ENCODE results near the gene TRAPPC2L. TPM values are rescaled to one million over a fixed set of nuclear protein-coding genes. Genes with fewer than 3 reads are reported as not detected.

The TRAPPC2L gene
- total RNA-seq, 1 experiment from 2014 or later: 101 TPM

DNA sequence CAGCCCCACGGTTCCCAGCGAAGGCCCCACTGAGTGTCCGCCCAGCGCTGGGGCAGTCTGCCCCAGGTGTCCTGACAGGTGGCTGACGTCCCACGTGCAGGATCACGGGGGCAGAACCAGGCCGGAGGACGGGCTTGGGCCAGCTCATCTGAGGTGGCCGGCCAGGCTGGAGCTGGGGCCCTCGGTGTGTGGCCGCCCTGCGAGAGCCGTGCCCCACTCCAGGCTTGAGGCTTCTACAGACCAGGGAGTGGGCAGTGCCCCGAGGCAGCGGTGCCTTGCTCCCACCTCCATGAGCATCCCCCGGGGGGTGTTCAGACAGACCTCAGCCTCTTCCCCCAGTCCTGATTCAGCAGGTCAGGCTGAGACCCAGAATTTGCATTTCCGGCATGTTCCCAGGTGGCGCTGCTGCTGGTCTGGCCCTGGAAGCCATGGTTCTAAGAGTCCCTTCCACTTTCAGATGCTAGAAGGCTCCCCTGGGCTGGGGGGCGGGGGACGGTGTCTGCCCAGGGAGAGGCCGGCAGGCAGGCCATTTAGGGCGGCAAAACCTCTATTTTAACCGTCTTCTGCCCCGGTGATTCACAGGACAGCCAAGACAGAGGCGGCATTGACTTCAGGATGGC is 44.9 kb downstream of the TRAPPC2L start:
- TF ChIP-seq CTCF (conservative IDR thresholded peaks at IDR 0.05): no peak
- H3K4me2 ChIP-seq: no peak overlapping the region
- BruUV-seq (replicated peaks): no TSS peak

DNA sequence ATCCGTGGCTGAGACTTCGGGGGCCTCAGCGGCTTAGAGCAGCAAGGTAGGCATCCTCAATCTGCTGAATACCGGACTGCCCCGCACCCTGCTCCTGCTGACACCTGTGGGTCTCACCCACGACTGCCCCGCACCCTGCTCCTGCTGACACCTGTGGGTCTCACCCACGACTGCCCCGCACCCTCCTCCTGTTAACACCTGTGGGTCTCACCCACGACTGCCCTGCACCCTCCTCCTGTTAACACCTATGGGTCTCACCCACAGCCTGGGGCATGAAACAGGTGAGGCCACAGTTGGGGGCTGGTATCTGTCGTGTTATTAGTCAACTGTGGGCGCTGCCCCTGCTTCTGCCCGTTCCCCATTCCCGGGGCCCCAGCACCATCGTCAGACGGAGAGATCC is 45.8 kb downstream of the TRAPPC2L start:
- intact Hi-C loops (cut with micrococcal nuclease; ENCODE audit: unreplicated experiment): no loop called here
- Histone ChIP-seq H3K27ac (no peak overlapping the region), H3K9me2 (ENCODE audit: insufficient read depth) (no peaks in the 10 kb centered on the region), H3K27me3 (ENCODE audit: insufficient read depth, low read depth) (peaks cover 28% of the 10 kb centered on the region), H2AFZ (no peak overlapping the region), H3F3A (ENCODE audit: insufficient read depth, low read depth) (no peaks in the 10 kb centered on the region), H3K4me1 (replicated peaks; ENCODE audit: insufficient read depth) (0 out of 2 replicates have a peak, but pooled peaks cover 1% of the 10 kb centered on the region), H3K9me3 (ENCODE audit: insufficient read depth, low read depth) (no peaks in the 10 kb centered on the region), H4K20me1 (ENCODE audit: insufficient read depth) (no peaks in the 10 kb centered on the region), H3K4me3 (no peak overlapping the region), H3K36me3 (ENCODE audit: low read depth) (no peaks in the 10 kb centered on the region), H3K4me2 (no peak overlapping the region), H3K79me2 (ENCODE audit: low read depth) (no peaks in the 10 kb centered on the region)
- no TSS peak for BruUV-seq (replicated peaks)
- no peak for DNase-seq
- ChIA-PET CTCF (no interaction called here), POLR2A (ENCODE audit: unreplicated experiment) (no interaction called here)
- TF ChIP-seq EZH2 (IDR thresholded peaks at IDR 0.05; ENCODE audit: low read depth): no peak
- no peak for TF ChIP-seq CTCF (conservative IDR thresholded peaks at IDR 0.05)

More for the DNA sequence above, 44.9 kb downstream of the TRAPPC2L start:
- Histone ChIP-seq H3K36me3 (ENCODE audit: low read depth) (no peaks in the 10 kb centered on the region), H3K79me2 (ENCODE audit: low read depth) (no peaks in the 10 kb centered on the region), H3F3A (ENCODE audit: insufficient read depth, low read depth) (no peaks in the 10 kb centered on the region), H3K4me1 (replicated peaks; ENCODE audit: insufficient read depth) (no peaks in the 10 kb centered on the region), H3K9me2 (ENCODE audit: insufficient read depth) (no peaks in the 10 kb centered on the region), H3K27ac (no peak overlapping the region), H3K4me3 (no peak overlapping the region), H3K9me3 (ENCODE audit: insufficient read depth, low read depth) (no peaks in the 10 kb centered on the region), H3K27me3 (ENCODE audit: insufficient read depth, low read depth) (peaks cover 38% of the 10 kb centered on the region), H4K20me1 (ENCODE audit: insufficient read depth) (no peaks in the 10 kb centered on the region), H2AFZ (no peak overlapping the region)
- CTCF ChIA-PET: no interaction called here
- DNase-seq: no peak
- POLR2A ChIA-PET (ENCODE audit: unreplicated experiment): no interaction called here
- intact Hi-C loops (cut with micrococcal nuclease; ENCODE audit: unreplicated experiment): no loop called here

DNA sequence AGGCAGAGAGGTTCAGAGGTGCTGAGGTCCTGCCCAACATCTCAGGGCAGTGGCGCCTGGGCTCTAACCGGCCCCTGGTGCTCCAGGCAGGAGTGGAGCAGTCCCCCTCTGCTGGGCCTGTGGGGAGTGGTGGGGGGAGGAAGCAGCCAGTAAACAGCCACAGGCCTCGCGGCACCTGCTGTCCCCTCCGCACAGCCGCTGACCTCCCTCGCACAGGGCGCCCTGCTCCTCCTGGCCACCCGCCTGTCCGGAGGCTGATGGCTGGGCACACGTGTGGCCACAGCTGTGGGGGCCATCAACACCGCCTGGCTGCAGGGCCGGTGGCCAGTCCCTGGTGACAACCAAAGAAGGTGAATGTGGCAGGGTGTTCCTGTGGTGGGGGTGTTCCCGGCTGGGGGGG is 46.3 kb downstream of the TRAPPC2L start:
- intact Hi-C loops (cut with micrococcal nuclease; ENCODE audit: unreplicated experiment): no loop called here
- Histone ChIP-seq H3K79me2 (ENCODE audit: low read depth) (no peaks in the 10 kb centered on the region), H3K9me3 (ENCODE audit: insufficient read depth, low read depth) (no peaks in the 10 kb centered on the region), H3K36me3 (ENCODE audit: low read depth) (no peaks in the 10 kb centered on the region), H2AFZ (no peak overlapping the region), H3K27ac (no peak overlapping the region), H4K20me1 (ENCODE audit: insufficient read depth) (no peaks in the 10 kb centered on the region), H3F3A (ENCODE audit: insufficient read depth, low read depth) (no peaks in the 10 kb centered on the region), H3K4me2 (no peak overlapping the region), H3K4me1 (replicated peaks; ENCODE audit: insufficient read depth) (0 out of 2 replicates have a peak, but pooled peaks cover 5% of the 10 kb centered on the region), H3K9me2 (ENCODE audit: insufficient read depth) (no peaks in the 10 kb centered on the region), H3K4me3 (no peak overlapping the region), H3K27me3 (ENCODE audit: insufficient read depth, low read depth) (peaks cover 24% of the 10 kb centered on the region)
- ChIA-PET POLR2A (ENCODE audit: unreplicated experiment) (no interaction called here), CTCF (no interaction called here)
- no peak for DNase-seq
- BruUV-seq (replicated peaks): no TSS peak
- TF ChIP-seq EZH2 (IDR thresholded peaks at IDR 0.05; ENCODE audit: low read depth): no peak
- TF ChIP-seq CTCF (conservative IDR thresholded peaks at IDR 0.05): no peak
